Astrocyte of the spinal cord (primary cell): ENCODE data around the gene RCSD1.
A peak's percentile ranks its signal among the peaks of the same experiment; 100 is the strongest.

Experiments used
- DNase-seq: peaks from one replicate; pipeline ENCODE4 v3.0.0; 2011; ENCODE audit warnings: low read depth, low spot score
- H3K4me3 ChIP-seq: 2 replicates; pipeline ENCODE4 v1.5.1; 2011; ENCODE audit warnings: low read depth, mild to moderate bottlenecking, low read length, moderate library complexity
- CTCF ChIP-seq: IDR thresholded peaks from 2 replicates; pipeline ENCODE4 v1.5.1; 2012; ENCODE audit warnings: low read depth, mild to moderate bottlenecking, low read length, inconsistent platforms
- in situ Hi-C: cut with HindIII; loops from 2 replicates; pipeline ENCODE4 v1.10.0; 2017; ENCODE audit warnings: low sequenced_read_pairs

The RCSD1 gene

DNA sequence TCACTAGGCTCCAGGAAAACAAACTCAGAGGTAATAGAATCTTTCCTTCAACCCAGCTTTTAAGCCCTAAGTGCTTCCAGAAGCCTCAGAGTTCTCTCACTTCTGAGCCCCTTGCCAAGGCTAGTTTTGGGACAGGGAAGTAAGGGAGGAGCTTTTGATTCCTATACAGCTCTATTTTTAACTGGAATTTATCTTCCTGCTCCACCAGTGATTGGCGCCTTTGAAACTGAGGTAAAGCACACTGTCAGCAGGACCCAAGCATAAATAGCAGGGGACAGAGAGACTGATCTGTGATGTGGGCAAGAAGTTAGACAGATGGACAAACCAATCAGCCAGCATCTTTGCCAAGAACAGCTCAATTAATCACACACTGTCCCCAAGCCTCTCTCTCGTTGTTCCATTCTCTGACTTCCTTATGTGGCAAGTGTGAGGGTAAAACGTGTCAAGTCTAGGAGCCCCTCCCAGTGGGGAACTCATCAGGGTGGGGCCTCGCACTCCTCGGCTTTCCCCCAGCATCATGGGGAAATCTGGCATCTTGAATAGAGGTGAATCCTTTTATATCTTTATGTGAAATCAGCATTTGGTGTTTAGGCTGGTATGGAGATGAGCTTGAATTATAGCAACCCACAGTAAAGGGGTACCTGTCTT, 51.5 kb downstream of the RCSD1 start:
- no peak for DNase-seq
- in situ Hi-C loops, result no loop called here
- TF ChIP-seq CTCF, result no peak
- no peak overlapping the region for H3K4me3 ChIP-seq

DNA sequence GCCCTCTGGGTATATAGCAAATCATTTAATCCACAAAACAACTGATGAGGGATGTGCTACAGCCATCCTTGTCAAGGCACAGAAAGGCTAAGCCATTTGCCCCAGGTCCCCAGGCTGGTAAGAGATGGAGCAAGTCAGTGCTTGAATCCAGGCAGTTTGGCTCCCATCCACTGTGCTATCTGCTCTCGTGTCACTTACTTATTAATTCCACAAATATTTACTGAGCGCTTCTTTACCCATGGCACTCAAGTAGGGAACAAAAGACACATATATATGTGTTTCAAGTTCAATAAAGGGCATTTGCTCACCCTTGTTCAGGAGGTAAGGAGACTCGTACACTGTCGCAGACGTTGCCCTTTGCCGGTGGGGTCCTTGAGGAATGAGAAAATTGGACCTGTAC, 53.2 kb downstream of the RCSD1 start:
- DNase-seq, result no peak
- TF ChIP-seq CTCF, result no peak
- H3K4me3 ChIP-seq, result no peak overlapping the region
- in situ Hi-C loops, result no loop called here

- H3K4me3 ChIP-seq, result no peak overlapping the region
- in situ Hi-C loops, result no loop called here
- TF ChIP-seq CTCF, result no peak
- peak; percentile 17 for DNase-seq
These were observed 53.8 kb downstream of the RCSD1 start for GRCh38 chr1:167683641-167684502.

DNA sequence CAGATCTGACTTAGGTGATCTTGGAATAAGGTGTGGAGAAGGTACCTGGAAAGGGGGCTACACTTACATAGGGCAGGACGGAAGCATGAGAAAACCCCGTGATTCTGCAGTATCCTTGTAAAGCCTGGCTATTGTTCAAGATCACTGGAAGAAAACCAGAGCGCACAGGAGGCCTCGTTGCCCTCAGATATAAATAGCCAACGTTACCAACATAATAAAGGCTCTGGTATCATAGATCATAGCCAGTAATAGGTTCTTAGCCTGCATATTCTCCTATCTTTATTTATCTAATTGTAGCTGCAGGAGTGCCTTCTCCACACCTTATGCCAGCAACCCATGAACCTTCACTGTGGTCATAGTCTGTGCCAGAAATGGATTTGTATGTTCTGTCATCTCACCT, 55.8 kb downstream of the RCSD1 start:
- no peak for TF ChIP-seq CTCF
- no peak for DNase-seq
- in situ Hi-C loops, result no loop called here
- no peak overlapping the region for H3K4me3 ChIP-seq

DNA sequence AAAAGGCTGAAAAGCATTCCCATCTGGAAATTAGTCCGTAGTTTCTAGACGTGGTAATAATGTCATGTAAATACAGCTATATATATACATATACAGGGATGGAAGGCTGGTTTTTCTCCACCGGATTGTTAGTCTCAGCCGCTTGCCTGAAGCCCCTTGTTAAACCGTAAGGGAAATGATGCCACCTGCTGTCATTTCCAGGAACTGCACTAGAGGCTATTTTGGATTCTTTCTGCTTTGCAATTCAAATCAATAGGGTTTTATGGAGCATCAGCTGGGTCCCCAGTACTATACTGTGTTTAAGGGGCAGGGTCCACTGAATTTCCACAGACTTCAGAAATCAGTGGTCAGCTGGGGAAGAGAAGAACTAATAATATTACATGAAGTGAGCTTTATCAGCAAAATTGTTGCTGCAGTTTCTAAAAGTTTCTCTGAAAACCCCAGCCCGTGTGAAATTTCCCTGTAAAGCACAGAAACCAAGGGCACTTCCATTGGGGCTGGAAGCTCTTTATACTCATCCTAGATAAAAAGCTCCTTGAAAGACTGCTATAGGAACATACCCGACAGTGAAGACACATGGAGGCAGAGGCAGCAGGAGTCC, 58.0 kb downstream of the RCSD1 start:
- peak; percentile 83 for DNase-seq
- in situ Hi-C loops, result no loop called here
- peak; percentile 89 for TF ChIP-seq CTCF
- no peak overlapping the region for H3K4me3 ChIP-seq

DNA sequence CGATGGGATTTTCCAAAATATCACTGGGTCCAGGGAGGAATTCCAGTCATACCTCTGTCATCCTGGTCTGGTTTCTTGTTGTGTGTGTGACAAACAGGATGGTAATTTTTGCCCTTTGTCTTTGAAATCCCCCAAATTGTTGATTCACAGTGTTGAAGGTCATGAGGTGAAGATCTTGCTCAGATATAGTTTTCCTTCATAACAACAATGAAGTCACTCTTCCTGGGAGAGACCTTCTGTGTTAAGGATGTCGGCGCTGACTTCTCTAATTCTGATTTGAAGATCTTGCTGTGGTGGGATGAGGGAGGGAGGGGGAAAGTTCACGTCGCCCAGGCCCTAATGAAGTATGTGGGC, 59.5 kb downstream of the RCSD1 start:
- no peak overlapping the region for H3K4me3 ChIP-seq
- no peak for TF ChIP-seq CTCF
- in situ Hi-C loops, result no loop called here
- no peak for DNase-seq
